Measurements from ENCODE around the gene DAP. TPM values are rescaled to one million over a fixed set of nuclear protein-coding genes. Genes with fewer than 3 reads are reported as not detected.
A peak's percentile ranks its signal among the peaks of the same experiment; 100 is the strongest.

The DAP gene
- total and polyA plus RNA-seq, 10 of the 15 experiments (the other 5 are each of a cell fraction or from before 2014, with no cell fraction given) = 12.9 to 130 (median 49.9) TPM

DNA sequence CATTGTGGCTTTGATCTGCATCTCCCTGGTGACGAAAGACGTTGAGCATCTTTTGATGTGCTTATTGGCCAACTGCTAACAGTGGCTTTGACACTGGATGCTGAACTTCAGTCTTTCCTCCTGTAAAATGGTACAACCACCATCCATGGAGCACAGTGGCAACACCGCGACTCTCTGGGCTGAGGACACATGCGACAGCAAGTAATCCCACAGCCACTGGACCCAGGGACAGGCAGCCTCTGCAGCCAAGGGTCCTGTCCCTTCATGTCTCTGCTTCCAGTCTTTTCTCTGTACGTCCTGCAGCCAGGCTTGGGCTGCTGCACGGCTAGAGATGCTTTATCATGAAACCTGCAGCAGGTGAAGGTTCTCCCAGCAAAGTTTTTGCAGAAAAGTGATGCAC, 83.5 kb downstream of the DAP start:
- no peaks in the 10 kb centered on the region for H4K20me1 ChIP-seq (ENCODE audit: control insufficient read depth, insufficient read depth)
- ChIA-PET SMC1A (ENCODE audit: uncharacterized antibody, unreplicated experiment) (no interaction called here), CTCF (no interaction called here), RAD21 (ENCODE audit: unreplicated experiment) (no interaction called here), POLR2A (no interaction called here)
- H3K4me3 ChIP-seq = no peak overlapping the region
- DNase-seq (ENCODE audit: low read depth, low spot score) = no peak
- no peak overlapping the region for H3K27ac ChIP-seq (ENCODE audit: control insufficient read depth, insufficient read depth)
- FAIRE-seq = no peak
- no peaks in the 10 kb centered on the region for H3K27me3 ChIP-seq (replicated peaks in 1 of 2; ENCODE audit: control insufficient read depth in 2 of 2, insufficient read depth in 2 of 2, low read length in 1 of 2)
- peaks cover 24 to 26% of the 10 kb centered on the region in 2 experiments; a peak in 3 of 4 replicates for H3K36me3 ChIP-seq (ENCODE audit: control insufficient read depth in 2 of 2, insufficient read depth in 2 of 2, low read length in 1 of 2)
- no peak overlapping the region for H3K4me2 ChIP-seq (ENCODE audit: control insufficient read depth, insufficient read depth)
- in situ Hi-C loops (cut with MboI) (no loop called here), intact Hi-C loops (cut with micrococcal nuclease; ENCODE audit: unreplicated experiment) (no loop called here)
- no peak overlapping the region for H3K9ac ChIP-seq (ENCODE audit: control insufficient read depth, insufficient read depth, low read length)
- no peak for TF ChIP-seq RBBP5 (conservative IDR thresholded peaks at IDR 0.05)
- TF ChIP-seq PML (IDR thresholded peaks at IDR 0.05; ENCODE audit: low read length) = 0 out of 2 replicates have a peak, but pooled peaks have one; percentile 19
- TF ChIP-seq, protein P1, sequence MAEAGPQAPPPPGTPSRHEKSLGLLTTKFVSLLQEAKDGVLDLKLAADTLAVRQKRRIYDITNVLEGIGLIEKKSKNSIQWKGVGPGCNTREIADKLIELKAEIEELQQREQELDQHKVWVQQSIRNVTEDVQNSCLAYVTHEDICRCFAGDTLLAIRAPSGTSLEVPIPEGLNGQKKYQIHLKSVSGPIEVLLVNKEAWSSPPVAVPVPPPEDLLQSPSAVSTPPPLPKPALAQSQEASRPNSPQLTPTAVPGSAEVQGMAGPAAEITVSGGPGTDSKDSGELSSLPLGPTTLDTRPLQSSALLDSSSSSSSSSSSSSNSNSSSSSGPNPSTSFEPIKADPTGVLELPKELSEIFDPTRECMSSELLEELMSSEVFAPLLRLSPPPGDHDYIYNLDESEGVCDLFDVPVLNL (IDR thresholded peaks at IDR 0.05; ENCODE audit: low read depth, low read length) = no peak
- no peak for TF ChIP-seq KDM1A (IDR thresholded peaks at IDR 0.05; ENCODE audit: borderline replicate concordance)
- no peak for TF ChIP-seq FOS (IDR thresholded peaks at IDR 0.05; ENCODE audit: borderline replicate concordance, extremely low read depth, insufficient read length)
- TF ChIP-seq ZBTB4 (CRISPR knock-in tag; IDR thresholded peaks at IDR 0.05) = no peak
- TF ChIP-seq WRNIP1 (IDR thresholded peaks at IDR 0.05; ENCODE audit: borderline replicate concordance, low read depth, low read length) = no peak
- H3K79me2 ChIP-seq (ENCODE audit: control insufficient read depth, insufficient read depth, low read length) = no peaks in the 10 kb centered on the region
- no peaks in the 10 kb centered on the region for H3K4me1 ChIP-seq (ENCODE audit: control insufficient read depth, insufficient read depth, low read length)
- BruUV-seq (replicated peaks) = no TSS peak
- no peak for ATAC-seq
- H3K9me3 ChIP-seq (replicated peaks; ENCODE audit: control insufficient read depth, insufficient read depth, low read length) = no peaks in the 10 kb centered on the region; the same call in 2 of the 3 replicates
- H2AFZ ChIP-seq (ENCODE audit: control insufficient read depth, low read depth, low read length) = no peak overlapping the region
- over 99% methylated on average over 7 of the region's 7 CpGs for WGBS (ENCODE audit: insufficient coverage, insufficient replicate concordance, low lambda C conversion rate, missing lambda C conversion rate)

Data from GM12878 (cell line).